Caco-2 (cell line): ENCODE results near the gene ULK3. TPM values are rescaled to one million over a fixed set of nuclear protein-coding genes. Genes with fewer than 3 reads are reported as not detected.

Source experiments
- BruUV-seq: library from RNA; stranded (reverse); fragments of 400-500 nt; replicated peaks from 2 replicates; lab custom pipeline; 2021; lab: Mats Ljungman, UMichigan
- CTCF ChIA-PET: fragments of 300-600 bp; sonication (Branson Sonifier 250); formaldehyde crosslinking; loops from one replicate; lab custom pipeline; 2022; ENCODE audit warnings: antibody characterized with exemption; lab: Charles Lee
- POLR2A ChIA-PET: fragments of 300-600 bp; sonication (Branson Sonifier 250); formaldehyde crosslinking; loops from one replicate; lab custom pipeline; 2022; ENCODE audit warnings: antibody characterized with exemption; lab: Charles Lee
- DNase-seq, 2 experiments: peaks; one replicate each; pipeline versions ENCODE4 v3.0.0 to v3.0.0-alpha.2; 2020 to 2022
- H3K27me3 ChIP-seq: replicated peaks from 2 replicates; pipeline ENCODE4 v1.6.0; 2011; ENCODE audit warnings: low read length; ENCODE audit not compliant: control insufficient read depth, insufficient read depth
- H3K36me3 ChIP-seq: 2 replicates; pipeline ENCODE4 v1.5.1; 2011; ENCODE audit warnings: low read length; ENCODE audit not compliant: control insufficient read depth, insufficient read depth
- H3K4me1 ChIP-seq: fragments of 250-450 bp; sonication (Bioruptor Pico); 2 replicates; pipeline ENCODE4 v1.5.1; 2020; ENCODE audit warnings: mild to moderate bottlenecking
- H3K4me3 ChIP-seq: 2 replicates; pipeline ENCODE4 v1.5.1; 2011; ENCODE audit warnings: low read depth, mild to moderate bottlenecking, control low read depth, low read length
- H3K9me3 ChIP-seq: fragments of 250-450 bp; sonication (Bioruptor Pico); 2 replicates; pipeline ENCODE4 v1.5.1; 2020; ENCODE audit warnings: mild to moderate bottlenecking, moderate library complexity
- H3K27ac Mint-ChIP-seq: one replicate; pipeline ENCODE4 v1.8.0; 2022; ENCODE audit warnings: mixed read lengths; ENCODE audit not compliant: unreplicated experiment
- H3K27me3 Mint-ChIP-seq: one replicate; pipeline ENCODE4 v1.8.0; 2022; ENCODE audit warnings: mixed read lengths; ENCODE audit not compliant: insufficient read depth, unreplicated experiment
- H3K36me3 Mint-ChIP-seq: one replicate; pipeline ENCODE4 v1.8.0; 2022; ENCODE audit warnings: mild to moderate bottlenecking, mixed read lengths; ENCODE audit not compliant: insufficient read depth, unreplicated experiment
- H3K4me1 Mint-ChIP-seq: one replicate; pipeline ENCODE4 v1.8.0; 2022; ENCODE audit warnings: low read depth, mixed read lengths; ENCODE audit not compliant: unreplicated experiment
- H3K4me3 Mint-ChIP-seq: one replicate; pipeline ENCODE4 v1.8.0; 2022; ENCODE audit warnings: mild to moderate bottlenecking, moderate library complexity, mixed read lengths; ENCODE audit not compliant: unreplicated experiment
- H3K9me3 Mint-ChIP-seq: one replicate; pipeline ENCODE4 v1.8.0; 2022; ENCODE audit warnings: mixed read lengths; ENCODE audit not compliant: unreplicated experiment
- intact Hi-C: fragments of 100-400 bp; cut with micrococcal nuclease; formaldehyde crosslinking; loops from one replicate; pipeline ENCODE4 v1.10.0; 2022; ENCODE audit not compliant: unreplicated experiment
- total RNA-seq: library from RNA; stranded (reverse); gene quantifications from 2 replicates; pipeline ENCODE4 v1.2.3, GENCODE V29; 2022
- TF ChIP-seq, protein P1 (sequence below), 2 experiments: fragments of 200-600 bp in 1 of 2; IDR thresholded peaks; 1 replicate in 1 of 2; 2 replicates in 1 of 2; pipeline versions ENCODE4 v1.5.1 to v1.8.0; 2011 to 2022; ENCODE audit warnings: antibody characterized with exemption in 1 of 2, control low read depth in 1 of 2, inconsistent platforms in 1 of 2, low read depth in 1 of 2, low read length in 1 of 2, mild to moderate bottlenecking in 1 of 2, moderate library complexity in 1 of 2; ENCODE audit not compliant: insufficient read depth in 1 of 2, severe bottlenecking in 1 of 2, unreplicated experiment in 1 of 2

ULK3 gene
- total RNA-seq, 1 experiment from 2014 or later = 33.4 TPM

DNA sequence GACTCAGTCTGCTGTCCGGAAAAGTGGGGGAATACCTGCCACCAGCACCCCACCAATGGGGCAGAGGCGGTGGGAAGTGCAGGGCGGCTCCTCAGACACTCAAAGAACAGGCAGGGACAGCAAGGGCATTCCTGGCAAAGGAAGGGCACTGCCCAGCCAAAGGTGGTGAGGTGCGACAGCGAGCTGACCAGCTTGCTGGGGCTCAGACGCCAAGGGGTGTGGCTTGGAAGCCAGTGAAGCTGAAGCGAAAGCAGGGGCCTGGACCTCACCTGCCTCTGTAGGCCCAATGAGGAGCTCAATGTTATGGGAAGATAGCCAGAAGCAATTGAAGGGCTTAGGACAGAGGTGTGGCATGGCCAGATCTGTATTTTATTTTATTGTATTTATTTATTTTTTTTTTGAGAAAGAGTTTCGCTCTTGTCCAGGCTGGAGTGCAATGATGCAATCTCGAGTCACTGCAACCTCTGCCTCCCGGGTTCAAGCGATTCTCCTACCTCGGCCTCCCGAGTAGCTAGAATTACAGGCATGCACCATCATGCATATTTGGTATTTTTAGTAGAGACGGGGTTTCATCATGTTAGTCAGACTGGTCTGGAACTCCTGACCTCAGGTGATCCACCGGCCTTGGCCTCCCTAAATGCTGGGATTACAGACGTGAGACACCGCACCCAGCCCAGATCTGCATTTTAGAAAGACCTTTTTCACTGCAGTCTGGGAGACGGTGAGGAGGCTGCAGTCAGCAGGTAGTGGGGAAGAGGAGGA is 34.7 kb downstream of the ULK3 start:
- peaks cover under 1% of the 10 kb centered on the region for H3K27me3 Mint-ChIP-seq
- no TSS peak for BruUV-seq
- POLR2A ChIA-PET = no interaction called here

GRCh38 chr15:74807282-74807681 is 35.7 kb downstream of the ULK3 start:
- H3K27ac Mint-ChIP-seq = no peak overlapping the region
- Histone ChIP-seq H3K36me3 (no peaks in the 10 kb centered on the region), H3K9me3 (no peaks in the 10 kb centered on the region), H3K4me1 (no peaks in the 10 kb centered on the region), H3K27me3 (no peaks in the 10 kb centered on the region), H3K4me3 (no peak overlapping the region)
- H3K4me3 Mint-ChIP-seq = no peak overlapping the region
- POLR2A ChIA-PET = no interaction called here
- BruUV-seq = no TSS peak
- intact Hi-C loops = no loop called here
- no peaks in the 10 kb centered on the region for H3K27me3 Mint-ChIP-seq
- DNase-seq = no peak
- TF ChIP-seq, protein P1, sequence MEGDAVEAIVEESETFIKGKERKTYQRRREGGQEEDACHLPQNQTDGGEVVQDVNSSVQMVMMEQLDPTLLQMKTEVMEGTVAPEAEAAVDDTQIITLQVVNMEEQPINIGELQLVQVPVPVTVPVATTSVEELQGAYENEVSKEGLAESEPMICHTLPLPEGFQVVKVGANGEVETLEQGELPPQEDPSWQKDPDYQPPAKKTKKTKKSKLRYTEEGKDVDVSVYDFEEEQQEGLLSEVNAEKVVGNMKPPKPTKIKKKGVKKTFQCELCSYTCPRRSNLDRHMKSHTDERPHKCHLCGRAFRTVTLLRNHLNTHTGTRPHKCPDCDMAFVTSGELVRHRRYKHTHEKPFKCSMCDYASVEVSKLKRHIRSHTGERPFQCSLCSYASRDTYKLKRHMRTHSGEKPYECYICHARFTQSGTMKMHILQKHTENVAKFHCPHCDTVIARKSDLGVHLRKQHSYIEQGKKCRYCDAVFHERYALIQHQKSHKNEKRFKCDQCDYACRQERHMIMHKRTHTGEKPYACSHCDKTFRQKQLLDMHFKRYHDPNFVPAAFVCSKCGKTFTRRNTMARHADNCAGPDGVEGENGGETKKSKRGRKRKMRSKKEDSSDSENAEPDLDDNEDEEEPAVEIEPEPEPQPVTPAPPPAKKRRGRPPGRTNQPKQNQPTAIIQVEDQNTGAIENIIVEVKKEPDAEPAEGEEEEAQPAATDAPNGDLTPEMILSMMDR (IDR thresholded peaks at IDR 0.05; ENCODE audit: insufficient read depth in 1 of 2, low read depth in 1 of 2, low read length in 1 of 2, severe bottlenecking in 1 of 2, unreplicated experiment in 1 of 2) = no peak
- CTCF ChIA-PET = no interaction called here
- no peaks in the 10 kb centered on the region for H3K4me1 Mint-ChIP-seq
- peaks cover 26% of the 10 kb centered on the region for H3K36me3 Mint-ChIP-seq
- no peaks in the 10 kb centered on the region for H3K9me3 Mint-ChIP-seq

More for the DNA sequence above, 34.7 kb downstream of the ULK3 start:
- Mint-ChIP-seq H3K4me1 (no peaks in the 10 kb centered on the region), H3K4me3 (no peak overlapping the region), H3K9me3 (no peaks in the 10 kb centered on the region), H3K27ac (no peak overlapping the region), H3K36me3 (peaks cover 19% of the 10 kb centered on the region)
- intact Hi-C loops = loop anchor here (2.0 kb wide), 1 partner anchor 27 kb away; no protein-coding TSS in a partner anchor
- CTCF ChIA-PET = interaction anchor here (0.5 to 0.6 kb wide), 3 partner anchors 18 to 54 kb away, joined by 3 read pairs; no protein-coding TSS in a partner anchor
- no peak for DNase-seq
- H3K9me3 ChIP-seq = no peaks in the 10 kb centered on the region
- H3K4me3 ChIP-seq = no peak overlapping the region
- H3K36me3 ChIP-seq = no peaks in the 10 kb centered on the region
- no peaks in the 10 kb centered on the region for H3K4me1 ChIP-seq
- H3K27me3 ChIP-seq = no peaks in the 10 kb centered on the region
- TF ChIP-seq, protein P1 (IDR thresholded peaks at IDR 0.05; ENCODE audit: insufficient read depth in 1 of 2, low read depth in 1 of 2, low read length in 1 of 2, severe bottlenecking in 1 of 2, unreplicated experiment in 1 of 2) = no peak

DNA sequence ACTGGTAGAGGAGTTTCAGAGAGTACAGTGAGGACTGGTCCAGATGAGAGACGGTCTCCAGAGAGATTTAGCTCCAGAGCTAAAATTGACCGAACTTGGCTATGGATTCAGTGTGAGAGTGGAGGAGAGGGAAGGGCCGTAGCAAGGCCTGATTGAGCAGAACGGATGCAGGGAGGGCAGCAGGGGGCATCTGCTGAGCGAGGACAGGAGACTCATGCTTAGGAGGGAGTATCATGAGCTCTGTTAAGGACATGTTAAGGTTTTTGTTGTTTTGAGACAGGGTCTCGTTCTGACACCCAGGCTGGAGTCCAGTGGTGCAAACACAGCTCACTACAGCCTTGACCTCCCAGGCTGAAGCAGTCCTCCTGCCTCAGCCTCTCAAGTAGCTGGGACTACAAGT is 38.0 kb downstream of the ULK3 start:
- Mint-ChIP-seq H3K27ac (no peak overlapping the region), H3K4me1 (no peaks in the 10 kb centered on the region), H3K4me3 (no peak overlapping the region), H3K27me3 (no peaks in the 10 kb centered on the region), H3K36me3 (peaks cover 37% of the 10 kb centered on the region), H3K9me3 (no peaks in the 10 kb centered on the region)
- no peak overlapping the region for H3K4me3 ChIP-seq
- H3K27me3 ChIP-seq = no peaks in the 10 kb centered on the region
- CTCF ChIA-PET = interaction anchor here (1.0 to 1.1 kb wide), 3 partner anchors 15 to 36 kb away, joined by 3 to 4 read pairs (median 3); no protein-coding TSS in a partner anchor
- BruUV-seq = no TSS peak
- H3K9me3 ChIP-seq = no peaks in the 10 kb centered on the region
- TF ChIP-seq, protein P1 (IDR thresholded peaks at IDR 0.05; ENCODE audit: insufficient read depth in 1 of 2, low read depth in 1 of 2, low read length in 1 of 2, severe bottlenecking in 1 of 2, unreplicated experiment in 1 of 2) = no peak
- no peaks in the 10 kb centered on the region for H3K4me1 ChIP-seq
- DNase-seq = no peak
- peaks cover 6% of the 10 kb centered on the region for H3K36me3 ChIP-seq
- intact Hi-C loops = no loop called here
- POLR2A ChIA-PET = interaction anchor here (0.6 kb wide), 1 partner anchor 19 kb away, joined by 3 read pairs; no protein-coding TSS in a partner anchor
